Testis (tissue), 3 donors: ENCODE measurements around the gene TAT. TPM values are rescaled to one million over a fixed set of nuclear protein-coding genes. Genes with fewer than 3 reads are reported as not detected.
"Not testable (repeated sequence)": the region's sequence is repeated elsewhere in the genome, so short reads cannot be mapped to it uniquely, and the experiment has no call there.

Experiments used
- DNase-seq: peaks from one replicate; pipeline ENCODE4 v3.0.0-alpha.2; 2019
- H3K27ac ChIP-seq, 2 donors: fragments of 200-600 bp; sonication (generic); one replicate each; pipeline ENCODE4 v1.5.1; 2019
- H3K27me3 ChIP-seq: fragments of 200-600 bp; sonication (generic); one replicate; pipeline ENCODE4 v1.5.1; 2019
- H3K36me3 ChIP-seq: fragments of 200-600 bp; sonication (generic); one replicate; pipeline ENCODE4 v1.5.1; 2017; ENCODE audit warnings: low read depth; ENCODE audit errors: missing control alignments
- H3K4me1 ChIP-seq: fragments of 200-600 bp; sonication (generic); one replicate; pipeline ENCODE4 v1.5.1; 2019
- H3K4me3 ChIP-seq, 2 donors: fragments of 200-600 bp; sonication (generic); one replicate each; pipeline ENCODE4 v1.5.1; 2017 to 2019
- H3K9me3 ChIP-seq: fragments of 200-600 bp; sonication (generic); one replicate; pipeline ENCODE4 v1.5.1; 2017
- CTCF ChIP-seq, 3 experiments: fragments of 450-650 bp in 2 of 3; fragments of 200-600 bp in 1 of 3; sonication (generic) in 1 of 3; IDR thresholded peaks; one replicate each; pipeline ENCODE4 v1.5.1; 2016 to 2019; ENCODE audit warnings: antibody characterized with exemption in 3 of 3, mild to moderate bottlenecking in 2 of 3, moderate library complexity in 1 of 3
- POLR2A ChIP-seq: fragments of 450-650 bp; IDR thresholded peaks from one replicate; pipeline ENCODE4 v1.6.1; 2017; ENCODE audit warnings: antibody characterized with exemption, mild to moderate bottlenecking, moderate library complexity
- WGBS, 2 donors: methylation state at CpG; one replicate each; pipeline ENCODE4 v1.1.5; 2018; 5-methylcytosine and 5-hydroxymethylcytosine counted together
- intact Hi-C: fragments of 100-400 bp; cut with DNase I; formaldehyde crosslinking; loops from one replicate; pipeline ENCODE4 v1.15.1; 2023; ENCODE audit warnings: low total_unique reads
- polyA plus RNA-seq: library from polyadenylated mRNA; stranded (reverse); fragments of 350-450 nt; fragmentation: Illumina TruSeq; extraction: RNeasy Lipid Tissue Mini Kit (QIAGEN cat#74804); gene quantifications from one replicate; pipeline ENCODE4 v1.2.3, GENCODE V29; 2014; ENCODE audit warnings: low read depth, low replicate concordance; ENCODE audit not compliant: insufficient read depth
- total RNA-seq, 2 donors: library from RNA; depleted of rRNA; stranded (reverse); fragments of >200 nt; gene quantifications; one replicate each; pipeline ENCODE4 v1.2.3, GENCODE V29; 2016

TAT gene
- total and polyA plus RNA-seq, 3 donors from 2014 or later = 1.5 to 2.9 (median 1.6) TPM

- intact Hi-C loops = no loop called here
These were observed 12.4 kb downstream of the TAT start for GRCh38 chr16:71564335-71564967.

GRCh38 chr16:71562552-71562951 lies 14.3 kb downstream of the TAT start:
- WGBS, 2 donors = 97% methylated on average over 1 of the region's 1 CpG
- Histone ChIP-seq H3K36me3 (no peaks in the 10 kb centered on the region), H3K4me3 (no peak overlapping the region), H3K4me1 (no peaks in the 10 kb centered on the region), H3K27ac (no peak overlapping the region), H3K9me3 (no peaks in the 10 kb centered on the region), H3K27me3 (no peaks in the 10 kb centered on the region)
- TF ChIP-seq CTCF (IDR thresholded peaks at IDR 0.05) = no peak
- TF ChIP-seq POLR2A = no peak
- intact Hi-C loops = no loop called here
- DNase-seq = no peak

More at GRCh38 chr16:71564335-71564967, 12.4 kb downstream of the TAT start:
- H3K4me1 ChIP-seq = no peaks in the 10 kb centered on the region
- 5 to 8% methylated on average over 19 of the region's 19 CpGs for WGBS, 2 donors
- no peaks in the 10 kb centered on the region for H3K27me3 ChIP-seq
- peak overlapping the region; percentile 65 to 67 for H3K4me3 ChIP-seq
- TF ChIP-seq POLR2A (no peak), CTCF (IDR thresholded peaks at IDR 0.05) (no peak)
- peak; percentile 16 for DNase-seq
- no peaks in the 10 kb centered on the region for H3K36me3 ChIP-seq
- H3K27ac ChIP-seq = peak overlapping the region; percentile 12 to 59
- no peaks in the 10 kb centered on the region for H3K9me3 ChIP-seq

- intact Hi-C loops, H3K27me3 ChIP-seq, H3K9me3 ChIP-seq, H3K36me3 ChIP-seq, DNase-seq, H3K27ac ChIP-seq, H3K4me3 ChIP-seq, H3K4me1 ChIP-seq: not testable (repeated sequence)
- 76 to 79% methylated on average over 8 of the region's 8 CpGs for WGBS, 2 donors
These were observed 15.0 kb downstream of the TAT start for GRCh38 chr16:71561886-71562285.

GRCh38 chr16:71559855-71560254 lies 17.0 kb downstream of the TAT start:
- intact Hi-C loops = no loop called here
- DNase-seq = no peak
- H3K27ac ChIP-seq = no peak overlapping the region
- no peaks in the 10 kb centered on the region for H3K4me1 ChIP-seq
- H3K9me3 ChIP-seq = no peaks in the 10 kb centered on the region
- no peaks in the 10 kb centered on the region for H3K27me3 ChIP-seq
- no peaks in the 10 kb centered on the region for H3K36me3 ChIP-seq
- H3K4me3 ChIP-seq = no peak overlapping the region
- TF ChIP-seq CTCF (IDR thresholded peaks at IDR 0.05) (no peak), POLR2A (no peak)

- WGBS, 2 donors = 66 to 71% methylated on average over 3 of the region's 3 CpGs
These were observed 18.8 kb downstream of the TAT start for GRCh38 chr16:71557954-71558582.

More at GRCh38 chr16:71557954-71558582, 18.8 kb downstream of the TAT start:
- Histone ChIP-seq H3K27ac (no peak overlapping the region), H3K36me3 (no peaks in the 10 kb centered on the region), H3K27me3 (no peaks in the 10 kb centered on the region), H3K9me3 (no peaks in the 10 kb centered on the region), H3K4me3 (no peak overlapping the region), H3K4me1 (no peaks in the 10 kb centered on the region)
- intact Hi-C loops = no loop called here
- no peak for DNase-seq
- no peak for TF ChIP-seq CTCF (IDR thresholded peaks at IDR 0.05)
- no peak for TF ChIP-seq POLR2A
